Loucy (cell line): ENCODE measurements around the gene KCNMA1.

Experiments used
- EZH2phosphoT487 ChIP-seq: fragments of 200-600 bp; IDR thresholded peaks from 2 replicates; pipeline ENCODE4 v1.6.1; 2018; ENCODE audit warnings: antibody characterized with exemption, mild to moderate bottlenecking, moderate library complexity, borderline replicate concordance
- TF ChIP-seq, protein P1 (sequence below): fragments of 200-600 bp; sonication (generic); conservative IDR thresholded peaks from 2 replicates; pipeline ENCODE4 v1.5.1; 2014; ENCODE audit warnings: mild to moderate bottlenecking, antibody characterized with exemption, low read length

DNA sequence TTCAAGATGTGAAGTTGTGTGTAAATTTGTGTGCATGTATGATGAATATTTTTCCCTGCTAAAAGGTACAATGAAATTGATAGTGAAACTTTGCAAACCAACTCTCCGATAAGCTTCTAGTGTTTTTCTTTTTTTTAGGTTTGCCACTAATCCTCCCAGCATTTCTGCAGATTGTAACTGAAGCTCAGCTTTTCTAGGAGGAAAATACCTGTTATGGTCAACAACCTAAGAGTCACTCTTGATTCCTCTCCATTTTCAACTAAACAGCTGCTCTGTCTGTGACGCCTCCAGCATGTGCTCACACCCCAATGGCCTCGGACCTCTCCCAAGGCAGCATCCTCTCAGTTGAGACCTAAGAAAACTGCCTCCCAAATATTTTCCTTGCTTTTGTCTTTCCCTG is 406.2 kb downstream of the KCNMA1 start:
- TF ChIP-seq, protein P1, sequence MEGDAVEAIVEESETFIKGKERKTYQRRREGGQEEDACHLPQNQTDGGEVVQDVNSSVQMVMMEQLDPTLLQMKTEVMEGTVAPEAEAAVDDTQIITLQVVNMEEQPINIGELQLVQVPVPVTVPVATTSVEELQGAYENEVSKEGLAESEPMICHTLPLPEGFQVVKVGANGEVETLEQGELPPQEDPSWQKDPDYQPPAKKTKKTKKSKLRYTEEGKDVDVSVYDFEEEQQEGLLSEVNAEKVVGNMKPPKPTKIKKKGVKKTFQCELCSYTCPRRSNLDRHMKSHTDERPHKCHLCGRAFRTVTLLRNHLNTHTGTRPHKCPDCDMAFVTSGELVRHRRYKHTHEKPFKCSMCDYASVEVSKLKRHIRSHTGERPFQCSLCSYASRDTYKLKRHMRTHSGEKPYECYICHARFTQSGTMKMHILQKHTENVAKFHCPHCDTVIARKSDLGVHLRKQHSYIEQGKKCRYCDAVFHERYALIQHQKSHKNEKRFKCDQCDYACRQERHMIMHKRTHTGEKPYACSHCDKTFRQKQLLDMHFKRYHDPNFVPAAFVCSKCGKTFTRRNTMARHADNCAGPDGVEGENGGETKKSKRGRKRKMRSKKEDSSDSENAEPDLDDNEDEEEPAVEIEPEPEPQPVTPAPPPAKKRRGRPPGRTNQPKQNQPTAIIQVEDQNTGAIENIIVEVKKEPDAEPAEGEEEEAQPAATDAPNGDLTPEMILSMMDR, result no peak
- no peak for TF ChIP-seq EZH2phosphoT487
